B cell (primary cell): Measurements from ENCODE around the gene LAMC2. TPM values are rescaled to one million over a fixed set of nuclear protein-coding genes. Genes with fewer than 3 reads are reported as not detected.

Experiments used
- ATAC-seq: fragments of 200-7000 bp; cut with Tn5 transposase; one replicate; pipeline ENCODE4 v1.10.0; 2021; ENCODE audit warnings: low read depth, mild to moderate bottlenecking, moderate number of reproducible peaks, moderate library complexity
- CTCF ChIA-PET: fragments of 350-600 bp; sonication (Branson Sonifier 250); formaldehyde crosslinking; loops from one replicate; lab custom pipeline; 2021; ENCODE audit warnings: antibody characterized with exemption, inconsistent platforms; lab: Charles Lee
- POLR2A ChIA-PET: fragments of 350-600 bp; sonication (Branson Sonifier 250); formaldehyde crosslinking; loops from one replicate; lab custom pipeline; 2021; ENCODE audit warnings: antibody characterized with exemption; lab: Charles Lee
- DNase-seq: peaks from one replicate; pipeline ENCODE4 v3.0.0; 2013
- H2AFZ ChIP-seq: 2 replicates; pipeline ENCODE4 v1.6.1; 2012; ENCODE audit warnings: mild to moderate bottlenecking, low read depth, low read length; ENCODE audit not compliant: insufficient read depth, poor library complexity, severe bottlenecking
- H3K27ac ChIP-seq, 2 donors: 1 replicate in 1 of 2; 2 replicates in 1 of 2; pipeline ENCODE4 v1.5.1; 2012 to 2013; ENCODE audit warnings: low read length in 2 of 2, mild to moderate bottlenecking in 2 of 2, moderate library complexity in 1 of 2
- H3K27me3 ChIP-seq, 4 experiments: fragments of 200-600 bp in 1 of 4; sonication (generic) in 1 of 4; replicated peaks in 1 of 4; 1 replicate in 2 of 4; 2 replicates in 2 of 4; pipeline versions ENCODE4 v1.6.1 to v1.7.0; 2013 to 2016; ENCODE audit warnings: low read length in 3 of 4, mild to moderate bottlenecking in 2 of 4, mixed read lengths in 1 of 4, moderate library complexity in 1 of 4; ENCODE audit not compliant: insufficient read depth in 4 of 4, control insufficient read depth in 3 of 4; ENCODE audit errors: control extremely low read depth in 1 of 4
- H3K36me3 ChIP-seq, 2 experiments: replicated peaks in 1 of 2; 1 replicate in 1 of 2; 2 replicates in 1 of 2; pipeline versions ENCODE4 v1.6.1 to v1.7.1; 2013; ENCODE audit warnings: low read length in 1 of 2; ENCODE audit not compliant: insufficient read depth in 2 of 2, control insufficient read depth in 1 of 2; ENCODE audit errors: control extremely low read depth in 1 of 2, extremely low read depth in 1 of 2
- H3K4me1 ChIP-seq, 2 donors: fragments of 200-600 bp in 1 of 2; sonication (generic) in 1 of 2; 1 replicate in 1 of 2; 2 replicates in 1 of 2; pipeline versions ENCODE4 v1.5.1 to v1.6.1; 2013 to 2017; ENCODE audit warnings: low read length in 2 of 2; ENCODE audit not compliant: control insufficient read depth in 2 of 2, insufficient read depth in 2 of 2
- H3K4me2 ChIP-seq: replicated peaks from 2 replicates; pipeline ENCODE3; 2012; ENCODE audit warnings: mild to moderate bottlenecking, low read depth, low read length; ENCODE audit not compliant: poor library complexity, severe bottlenecking
- H3K4me3 ChIP-seq, 5 experiments: fragments of 200-600 bp in 1 of 5; sonication (generic) in 1 of 5; 1 replicate in 3 of 5; 2 replicates in 2 of 5; pipeline versions ENCODE4 v1.5.1 to v1.7.0; 2011 to 2016; ENCODE audit warnings: low read length in 4 of 5, mild to moderate bottlenecking in 4 of 5, low read depth in 2 of 5, control low read depth in 1 of 5, moderate library complexity in 1 of 5; ENCODE audit not compliant: insufficient read depth in 1 of 5; ENCODE audit errors: control extremely low read depth in 1 of 5, extremely low read depth in 1 of 5
- H3K79me2 ChIP-seq: fragments of 200-600 bp; sonication (generic); one replicate; pipeline ENCODE4 v1.6.0; 2016; ENCODE audit warnings: low read length; ENCODE audit not compliant: control insufficient read depth, insufficient read depth
- H3K9ac ChIP-seq: fragments of 200-600 bp; sonication (generic); 2 replicates; pipeline ENCODE4 v1.6.1; 2017; ENCODE audit warnings: mild to moderate bottlenecking, low read length, moderate library complexity
- H3K9me3 ChIP-seq, 3 donors: one replicate each; pipeline versions ENCODE4 v1.6.1 to v1.7.1; 2013; ENCODE audit warnings: low read length in 2 of 3; ENCODE audit not compliant: control insufficient read depth in 2 of 3, insufficient read depth in 1 of 3; ENCODE audit errors: control extremely low read depth in 1 of 3
- H4K20me1 ChIP-seq: 2 replicates; pipeline ENCODE4 v1.6.0; 2012; ENCODE audit warnings: mild to moderate bottlenecking, low read length; ENCODE audit not compliant: insufficient read depth, control insufficient read depth, poor library complexity, severe bottlenecking
- H3K27ac Mint-ChIP-seq: one replicate; pipeline ENCODE4 v1.8.0; 2021; ENCODE audit warnings: mixed read lengths
- H3K27me3 Mint-ChIP-seq: one replicate; pipeline ENCODE4 v1.8.0; 2021; ENCODE audit warnings: mixed read lengths
- H3K4me1 Mint-ChIP-seq: one replicate; pipeline ENCODE4 v1.8.0; 2021; ENCODE audit warnings: mixed read lengths
- H3K4me3 Mint-ChIP-seq: one replicate; pipeline ENCODE4 v1.8.0; 2021; ENCODE audit warnings: mixed read lengths
- H3K9me3 Mint-ChIP-seq: one replicate; pipeline ENCODE4 v1.8.0; 2022; ENCODE audit warnings: mixed read lengths; ENCODE audit not compliant: insufficient read depth
- EZH2 ChIP-seq: IDR thresholded peaks from 2 replicates; pipeline ENCODE4 v1.6.1; 2012; ENCODE audit warnings: borderline replicate concordance, low read depth, mild to moderate bottlenecking, moderate library complexity, low read length; ENCODE audit not compliant: insufficient read depth, poor library complexity, severe bottlenecking
- WGBS: methylation state at CpG from one replicate; pipeline ENCODE4 v1.1.5; 2013; ENCODE audit warnings: missing lambda C conversion rate; ENCODE audit not compliant: insufficient coverage; 5-methylcytosine and 5-hydroxymethylcytosine counted together
- intact Hi-C: fragments of 100-400 bp; cut with micrococcal nuclease; formaldehyde crosslinking; loops from one replicate; pipeline ENCODE4 v1.10.0; 2022
- polyA plus RNA-seq: library from polyadenylated mRNA; depleted of rRNA; stranded (reverse); fragments of >200 nt; gene quantifications from 2 replicates; pipeline ENCODE4 v1.2.3, GENCODE V29; 2012
- total RNA-seq, 2 donors: library from RNA; stranded (reverse); fragments of 120-200 nt in 1 of 2; gene quantifications; 1 replicate in 1 of 2; 2 replicates in 1 of 2; pipeline versions ENCODE4 v1.2.3 to v1.2.4, GENCODE V29; 2013 to 2022
- TF ChIP-seq, protein P1 (sequence below): fragments of 200-600 bp; IDR thresholded peaks from one replicate; pipeline ENCODE4 v1.8.0; 2022; ENCODE audit warnings: antibody characterized with exemption, mild to moderate bottlenecking

The LAMC2 gene
- total and polyA plus RNA-seq, 2 donors (not counting 1 experiment from before 2014, with no cell fraction given): not detected

DNA sequence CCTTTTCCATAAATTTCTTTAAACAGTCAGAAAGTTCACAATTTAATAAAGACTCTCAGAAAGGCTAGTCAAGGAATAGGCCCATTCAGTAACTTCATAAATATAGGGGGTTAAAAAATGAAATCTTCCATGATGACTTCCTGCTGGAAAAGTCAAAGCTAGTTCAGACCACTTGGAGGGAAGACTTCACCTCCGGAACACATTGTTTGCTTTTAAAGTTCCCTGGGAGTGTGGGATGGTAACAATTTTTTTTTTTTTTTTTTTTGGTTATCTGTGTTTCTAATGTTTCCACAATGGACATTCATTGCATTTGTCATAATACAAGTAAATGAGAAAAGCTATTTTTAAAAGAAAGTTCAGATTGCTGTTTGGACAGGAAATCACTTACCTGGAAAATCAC, 18.4 kb upstream of the LAMC2 start:
- H3K4me1 ChIP-seq: no peaks in the 10 kb centered on the region
- Mint-ChIP-seq H3K4me3 (no peak overlapping the region), H3K9me3 (no peaks in the 10 kb centered on the region), H3K27ac (no peak overlapping the region), H3K27me3 (peaks cover 23% of the 10 kb centered on the region), H3K4me1 (no peaks in the 10 kb centered on the region)
- DNase-seq: no peak
- H2AFZ ChIP-seq: no peak overlapping the region
- ATAC-seq: no peak
- no peak overlapping the region for H3K27ac ChIP-seq
- peaks cover 0 to 5% (median 0%) of the 10 kb centered on the region in 4 experiments for H3K27me3 ChIP-seq
- H3K79me2 ChIP-seq: no peaks in the 10 kb centered on the region
- TF ChIP-seq, protein P1, sequence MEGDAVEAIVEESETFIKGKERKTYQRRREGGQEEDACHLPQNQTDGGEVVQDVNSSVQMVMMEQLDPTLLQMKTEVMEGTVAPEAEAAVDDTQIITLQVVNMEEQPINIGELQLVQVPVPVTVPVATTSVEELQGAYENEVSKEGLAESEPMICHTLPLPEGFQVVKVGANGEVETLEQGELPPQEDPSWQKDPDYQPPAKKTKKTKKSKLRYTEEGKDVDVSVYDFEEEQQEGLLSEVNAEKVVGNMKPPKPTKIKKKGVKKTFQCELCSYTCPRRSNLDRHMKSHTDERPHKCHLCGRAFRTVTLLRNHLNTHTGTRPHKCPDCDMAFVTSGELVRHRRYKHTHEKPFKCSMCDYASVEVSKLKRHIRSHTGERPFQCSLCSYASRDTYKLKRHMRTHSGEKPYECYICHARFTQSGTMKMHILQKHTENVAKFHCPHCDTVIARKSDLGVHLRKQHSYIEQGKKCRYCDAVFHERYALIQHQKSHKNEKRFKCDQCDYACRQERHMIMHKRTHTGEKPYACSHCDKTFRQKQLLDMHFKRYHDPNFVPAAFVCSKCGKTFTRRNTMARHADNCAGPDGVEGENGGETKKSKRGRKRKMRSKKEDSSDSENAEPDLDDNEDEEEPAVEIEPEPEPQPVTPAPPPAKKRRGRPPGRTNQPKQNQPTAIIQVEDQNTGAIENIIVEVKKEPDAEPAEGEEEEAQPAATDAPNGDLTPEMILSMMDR: no peak
- no peak for TF ChIP-seq EZH2
- POLR2A ChIA-PET: no interaction called here
- peaks cover 0 to 1% (median 0%) of the 10 kb centered on the region in 3 donors for H3K9me3 ChIP-seq
- intact Hi-C loops: no loop called here
- H3K36me3 ChIP-seq: no peaks in the 10 kb centered on the region
- no CpG with 5 or more reads among the region's 1 CpG for WGBS
- H4K20me1 ChIP-seq: no peaks in the 10 kb centered on the region
- H3K4me3 ChIP-seq: no peak overlapping the region
- no peak overlapping the region for H3K9ac ChIP-seq
- no peak overlapping the region for H3K4me2 ChIP-seq
- CTCF ChIA-PET: no interaction called here

DNA sequence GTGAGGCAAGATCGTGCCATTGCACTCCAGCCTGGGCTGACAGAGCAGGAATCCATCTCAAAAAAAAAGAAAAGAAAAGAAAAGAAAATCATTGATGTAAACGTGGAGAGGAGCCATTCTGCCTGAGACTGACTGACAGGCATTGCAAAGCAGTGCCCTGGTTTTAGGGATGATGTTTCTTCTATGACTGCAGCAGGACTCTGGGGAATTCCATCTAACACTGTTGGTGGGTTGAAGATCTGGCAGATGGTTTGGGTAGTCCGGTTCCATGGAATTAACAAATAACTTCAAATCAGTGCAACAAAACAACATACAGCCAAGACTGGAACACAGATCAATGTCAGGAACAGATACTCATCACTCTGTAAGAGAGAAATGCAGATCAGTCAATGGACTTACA, 17.8 kb upstream of the LAMC2 start:
- POLR2A ChIA-PET: no interaction called here

More for the DNA sequence above, 17.8 kb upstream of the LAMC2 start:
- no peaks in the 10 kb centered on the region for H4K20me1 ChIP-seq
- TF ChIP-seq, protein P1: no peak
- no peak for TF ChIP-seq EZH2
- intact Hi-C loops: no loop called here
- WGBS: 100% methylated on average over 2 of the region's 3 CpGs
- no peaks in the 10 kb centered on the region for H3K79me2 ChIP-seq
- no peak overlapping the region for H3K27ac Mint-ChIP-seq
- no peak overlapping the region for H3K9ac ChIP-seq
- H3K4me1 Mint-ChIP-seq: no peaks in the 10 kb centered on the region
- H3K4me2 ChIP-seq: no peak overlapping the region
- H3K9me3 ChIP-seq: peaks cover 0 to 1% (median 0%) of the 10 kb centered on the region in 3 donors
- H3K4me3 ChIP-seq: no peak overlapping the region
- H3K9me3 Mint-ChIP-seq: no peaks in the 10 kb centered on the region
- no peak overlapping the region for H3K4me3 Mint-ChIP-seq
- H3K27me3 Mint-ChIP-seq: peaks cover 25% of the 10 kb centered on the region
- H3K27ac ChIP-seq: no peak overlapping the region
- DNase-seq: no peak
- no peaks in the 10 kb centered on the region for H3K4me1 ChIP-seq
- no peak for ATAC-seq
- CTCF ChIA-PET: no interaction called here
- H3K27me3 ChIP-seq: peaks cover 0 to 5% (median 0%) of the 10 kb centered on the region in 4 experiments
- no peaks in the 10 kb centered on the region for H3K36me3 ChIP-seq
- H2AFZ ChIP-seq: no peak overlapping the region
